Measurements from ENCODE around the gene DBNDD1. TPM values are rescaled to one million over a fixed set of nuclear protein-coding genes. Genes with fewer than 3 reads are reported as not detected.

The DBNDD1 gene
- total RNA-seq, 2 donors from 2014 or later = 5.3 to 7.7 TPM

DNA sequence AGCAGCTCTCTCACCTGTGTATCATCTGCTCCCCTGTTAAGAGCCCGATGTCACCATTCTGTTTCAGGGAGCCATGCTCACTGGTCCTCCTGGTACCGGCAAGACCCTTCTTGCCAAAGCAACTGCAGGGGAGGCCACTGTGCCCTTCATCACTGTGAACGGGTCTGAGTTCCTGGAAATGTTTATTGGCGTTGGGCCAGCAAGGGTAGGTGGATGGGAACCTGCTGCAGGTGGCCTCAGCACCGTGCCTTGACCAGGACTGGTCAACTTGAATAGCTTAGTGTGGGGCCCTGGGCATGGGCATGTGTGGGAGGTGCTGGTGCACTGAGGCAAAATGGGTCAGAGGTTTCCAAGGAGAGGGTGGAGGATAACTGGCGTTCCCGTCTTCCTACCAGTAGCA is 28.5 kb downstream of the DBNDD1 start:
- H3K36me3 ChIP-seq = no peaks in the 10 kb centered on the region

DNA sequence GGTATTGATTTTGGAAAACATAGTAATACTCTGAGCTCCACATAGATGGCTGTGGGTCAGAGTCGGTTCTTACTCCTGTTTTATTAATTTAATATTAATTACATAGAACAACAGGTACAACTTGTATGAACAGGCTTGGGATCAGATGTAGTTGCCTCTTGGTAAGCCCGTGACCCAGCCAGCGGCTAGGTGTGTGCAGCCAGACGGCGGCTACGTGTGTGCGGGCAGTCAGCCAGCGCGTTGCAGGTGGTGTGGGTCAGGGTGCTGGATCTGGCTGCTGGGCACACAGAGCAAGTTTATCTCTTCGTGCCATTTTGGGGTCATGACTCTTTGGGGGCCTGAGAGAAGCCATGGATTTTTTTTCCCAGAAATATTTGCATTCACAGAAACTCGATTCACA is 30.3 kb downstream of the DBNDD1 start:
- no peaks in the 10 kb centered on the region for H3K9me3 ChIP-seq
- no peak overlapping the region for H3K4me3 ChIP-seq
- no peaks in the 10 kb centered on the region for H3K36me3 ChIP-seq
- no peak for DNase-seq (ENCODE audit: low spot score)
- intact Hi-C loops (cut with DNase I) = no loop called here
- no peaks in the 10 kb centered on the region for H3K4me1 ChIP-seq (replicated peaks)
- H3K27ac ChIP-seq = no peak overlapping the region
- no peaks in the 10 kb centered on the region for H3K27me3 ChIP-seq (replicated peaks; ENCODE audit: insufficient read depth)
- 86% methylated on average over 11 of the region's 11 CpGs for WGBS
- no peak for TF ChIP-seq POLR2A (IDR thresholded peaks at IDR 0.05)
- TF ChIP-seq, protein P1, sequence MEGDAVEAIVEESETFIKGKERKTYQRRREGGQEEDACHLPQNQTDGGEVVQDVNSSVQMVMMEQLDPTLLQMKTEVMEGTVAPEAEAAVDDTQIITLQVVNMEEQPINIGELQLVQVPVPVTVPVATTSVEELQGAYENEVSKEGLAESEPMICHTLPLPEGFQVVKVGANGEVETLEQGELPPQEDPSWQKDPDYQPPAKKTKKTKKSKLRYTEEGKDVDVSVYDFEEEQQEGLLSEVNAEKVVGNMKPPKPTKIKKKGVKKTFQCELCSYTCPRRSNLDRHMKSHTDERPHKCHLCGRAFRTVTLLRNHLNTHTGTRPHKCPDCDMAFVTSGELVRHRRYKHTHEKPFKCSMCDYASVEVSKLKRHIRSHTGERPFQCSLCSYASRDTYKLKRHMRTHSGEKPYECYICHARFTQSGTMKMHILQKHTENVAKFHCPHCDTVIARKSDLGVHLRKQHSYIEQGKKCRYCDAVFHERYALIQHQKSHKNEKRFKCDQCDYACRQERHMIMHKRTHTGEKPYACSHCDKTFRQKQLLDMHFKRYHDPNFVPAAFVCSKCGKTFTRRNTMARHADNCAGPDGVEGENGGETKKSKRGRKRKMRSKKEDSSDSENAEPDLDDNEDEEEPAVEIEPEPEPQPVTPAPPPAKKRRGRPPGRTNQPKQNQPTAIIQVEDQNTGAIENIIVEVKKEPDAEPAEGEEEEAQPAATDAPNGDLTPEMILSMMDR (IDR thresholded peaks at IDR 0.05) = no peak
- no peak for TF ChIP-seq POLR2AphosphoS5 (IDR thresholded peaks at IDR 0.05)

More for the DNA sequence above, 28.5 kb downstream of the DBNDD1 start:
- no peaks in the 10 kb centered on the region for H3K9me3 ChIP-seq
- 78% methylated on average over 7 of the region's 7 CpGs for WGBS
- no peaks in the 10 kb centered on the region for H3K4me1 ChIP-seq (replicated peaks)
- no peak overlapping the region for H3K4me3 ChIP-seq
- intact Hi-C loops (cut with DNase I) = no loop called here
- H3K27me3 ChIP-seq (replicated peaks; ENCODE audit: insufficient read depth) = no peaks in the 10 kb centered on the region
- no peak overlapping the region for H3K27ac ChIP-seq
- no peak for DNase-seq (ENCODE audit: low spot score)
- TF ChIP-seq, protein P1 (IDR thresholded peaks at IDR 0.05) = no peak
- TF ChIP-seq POLR2A (IDR thresholded peaks at IDR 0.05) = no peak

DNA sequence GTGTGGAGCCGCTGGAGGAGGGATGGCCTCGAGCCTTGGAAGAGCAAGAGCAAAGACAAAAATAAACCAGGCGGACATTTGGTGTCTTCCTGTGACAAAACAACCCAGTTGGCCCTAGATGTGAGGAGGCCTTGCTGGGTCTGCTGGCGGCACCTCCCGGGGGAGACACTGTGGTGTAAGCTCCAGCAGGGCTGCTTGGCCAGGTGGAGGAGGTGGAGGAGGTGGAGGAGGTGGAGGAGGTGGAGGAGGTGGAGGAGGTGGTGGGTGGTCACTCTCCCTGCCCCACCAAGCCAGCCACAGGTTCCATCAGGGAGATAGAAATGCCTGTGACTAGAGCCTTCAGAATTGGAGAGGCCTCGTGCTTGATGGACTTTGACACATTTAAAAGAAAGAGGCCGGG is 32.1 kb downstream of the DBNDD1 start:
- H3K4me3 ChIP-seq = no peak overlapping the region
- no peaks in the 10 kb centered on the region for H3K27me3 ChIP-seq (replicated peaks; ENCODE audit: insufficient read depth)
- no peak overlapping the region for H3K27ac ChIP-seq
- peaks cover 2 to 3% of the 10 kb centered on the region in 2 donors for H3K36me3 ChIP-seq
- 96% methylated on average over 7 of the region's 7 CpGs for WGBS
- no peak for DNase-seq (ENCODE audit: low spot score)
- no peaks in the 10 kb centered on the region for H3K9me3 ChIP-seq
- intact Hi-C loops (cut with DNase I) = no loop called here
- H3K4me1 ChIP-seq (replicated peaks) = no peaks in the 10 kb centered on the region
- TF ChIP-seq POLR2AphosphoS5 (IDR thresholded peaks at IDR 0.05) (no peak), POLR2A (IDR thresholded peaks at IDR 0.05) (no peak)
- TF ChIP-seq, protein P1 (IDR thresholded peaks at IDR 0.05) = no peak

DNA sequence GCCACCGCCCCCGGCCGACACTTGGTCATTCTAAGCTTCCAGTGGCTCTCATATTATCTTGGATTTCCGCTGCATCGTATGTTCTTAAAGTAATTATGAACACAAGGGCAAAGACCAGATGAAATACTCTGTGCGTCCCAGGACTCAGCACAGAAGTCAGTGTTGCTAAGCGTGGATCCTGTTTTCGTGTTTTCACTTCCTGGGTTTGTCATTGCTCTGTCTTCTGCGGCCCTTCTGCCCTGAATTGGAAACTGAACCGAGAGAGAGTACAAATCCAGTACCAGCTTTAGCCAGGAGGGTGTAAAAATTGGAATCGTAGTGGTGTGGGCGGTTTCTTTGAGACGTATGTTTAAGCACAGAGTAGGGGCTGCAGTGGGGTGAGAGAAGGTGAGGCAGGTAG is 32.7 kb downstream of the DBNDD1 start:
- no peak for DNase-seq (ENCODE audit: low spot score)
- Histone ChIP-seq H3K36me3 (peaks cover 6 to 8% of the 10 kb centered on the region in 2 donors), H3K4me1 (replicated peaks) (no peaks in the 10 kb centered on the region), H3K9me3 (no peaks in the 10 kb centered on the region), H3K4me3 (no peak overlapping the region), H3K27ac (no peak overlapping the region), H3K27me3 (replicated peaks; ENCODE audit: insufficient read depth) (no peaks in the 10 kb centered on the region)
- TF ChIP-seq POLR2AphosphoS5 (IDR thresholded peaks at IDR 0.05) = no peak
- TF ChIP-seq, protein P1 (IDR thresholded peaks at IDR 0.05) = no peak
- no peak for TF ChIP-seq POLR2A (IDR thresholded peaks at IDR 0.05)
- WGBS = 96% methylated on average over 13 of the region's 13 CpGs
- intact Hi-C loops (cut with DNase I) = no loop called here

DNA sequence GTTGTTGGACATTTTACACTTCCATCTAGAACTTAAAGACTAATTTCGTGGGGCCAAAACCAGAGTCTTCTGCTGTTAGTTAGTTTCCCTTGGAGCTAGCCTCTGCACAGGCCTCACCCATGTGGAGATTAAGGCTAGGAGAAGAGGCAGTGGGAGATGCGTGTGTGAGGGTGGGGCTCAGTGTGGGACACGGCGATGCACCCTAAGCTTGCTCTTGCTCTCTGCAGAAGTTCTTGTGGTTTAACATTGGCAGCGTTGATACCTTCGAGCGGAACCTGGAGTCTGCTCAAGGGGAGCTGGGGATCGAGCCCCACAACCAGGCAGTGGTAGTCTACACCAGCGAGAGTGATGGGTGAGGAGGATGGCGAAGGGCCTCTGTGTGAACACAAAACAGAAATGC is 34.0 kb downstream of the DBNDD1 start:
- peaks cover 6 to 10% of the 10 kb centered on the region in 2 donors for H3K36me3 ChIP-seq

More for the DNA sequence above, 34.0 kb downstream of the DBNDD1 start:
- no peaks in the 10 kb centered on the region for H3K27me3 ChIP-seq (replicated peaks; ENCODE audit: insufficient read depth)
- H3K9me3 ChIP-seq = no peaks in the 10 kb centered on the region
- no peak for DNase-seq (ENCODE audit: low spot score)
- WGBS = 94% methylated on average over 10 of the region's 10 CpGs
- TF ChIP-seq, protein P1 (IDR thresholded peaks at IDR 0.05) = no peak
- TF ChIP-seq POLR2AphosphoS5 (IDR thresholded peaks at IDR 0.05) (no peak), POLR2A (IDR thresholded peaks at IDR 0.05) (no peak)
- H3K4me3 ChIP-seq = no peak overlapping the region
- H3K27ac ChIP-seq = no peak overlapping the region
- intact Hi-C loops (cut with DNase I) = no loop called here
- no peaks in the 10 kb centered on the region for H3K4me1 ChIP-seq (replicated peaks)
